SU-DHL-6 (cell line): ENCODE data around the gene DTNBP1.

ENCODE experiments used
- EZH2phosphoT487 ChIP-seq: fragments of 200-600 bp; sonication (generic), shearing (Covaris generic); conservative IDR thresholded peaks from 2 replicates; pipeline ENCODE4 v1.6.1; 2018; ENCODE audit warnings: mild to moderate bottlenecking, antibody characterized with exemption, low read length, moderate library complexity, mixed read lengths
- TF ChIP-seq, protein P1 (sequence below): fragments of 200-600 bp; sonication (generic); IDR thresholded peaks from one replicate; pipeline ENCODE4 v1.5.1; 2017; ENCODE audit warnings: antibody characterized with exemption, mild to moderate bottlenecking, low read length, moderate library complexity; ENCODE audit not compliant: insufficient read depth, poor library complexity, severe bottlenecking

DNA sequence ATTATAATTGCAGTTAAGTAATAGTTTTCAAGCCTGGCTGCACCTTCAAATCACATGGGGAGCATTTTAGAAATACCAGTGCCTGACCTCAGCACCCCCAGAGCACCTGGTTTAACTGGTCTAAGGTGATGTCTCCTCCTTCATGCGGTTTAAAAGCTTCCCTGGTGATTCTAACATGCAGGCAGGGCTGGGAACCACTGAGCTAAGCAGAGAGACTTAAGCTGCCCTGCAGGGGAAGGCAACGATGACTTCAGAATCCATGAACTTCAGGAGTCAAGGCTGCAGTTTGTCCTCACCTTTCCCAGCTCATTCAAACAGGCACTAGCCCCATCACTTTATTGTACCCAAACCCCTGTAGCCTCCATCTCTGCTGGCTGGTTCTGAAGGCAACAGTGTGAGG is 6.1 kb upstream of the DTNBP1 start:
- TF ChIP-seq, protein P1, sequence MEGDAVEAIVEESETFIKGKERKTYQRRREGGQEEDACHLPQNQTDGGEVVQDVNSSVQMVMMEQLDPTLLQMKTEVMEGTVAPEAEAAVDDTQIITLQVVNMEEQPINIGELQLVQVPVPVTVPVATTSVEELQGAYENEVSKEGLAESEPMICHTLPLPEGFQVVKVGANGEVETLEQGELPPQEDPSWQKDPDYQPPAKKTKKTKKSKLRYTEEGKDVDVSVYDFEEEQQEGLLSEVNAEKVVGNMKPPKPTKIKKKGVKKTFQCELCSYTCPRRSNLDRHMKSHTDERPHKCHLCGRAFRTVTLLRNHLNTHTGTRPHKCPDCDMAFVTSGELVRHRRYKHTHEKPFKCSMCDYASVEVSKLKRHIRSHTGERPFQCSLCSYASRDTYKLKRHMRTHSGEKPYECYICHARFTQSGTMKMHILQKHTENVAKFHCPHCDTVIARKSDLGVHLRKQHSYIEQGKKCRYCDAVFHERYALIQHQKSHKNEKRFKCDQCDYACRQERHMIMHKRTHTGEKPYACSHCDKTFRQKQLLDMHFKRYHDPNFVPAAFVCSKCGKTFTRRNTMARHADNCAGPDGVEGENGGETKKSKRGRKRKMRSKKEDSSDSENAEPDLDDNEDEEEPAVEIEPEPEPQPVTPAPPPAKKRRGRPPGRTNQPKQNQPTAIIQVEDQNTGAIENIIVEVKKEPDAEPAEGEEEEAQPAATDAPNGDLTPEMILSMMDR, result no peak
- no peak for TF ChIP-seq EZH2phosphoT487
